ENCODE data around the gene IP6K2. TPM values are rescaled to one million over a fixed set of nuclear protein-coding genes. Genes with fewer than 3 reads are reported as not detected.
"Not testable (repeated sequence)": the region's sequence is repeated elsewhere in the genome, so short reads cannot be mapped to it uniquely, and the experiment has no call there.

Gene IP6K2
- total RNA-seq, result 10 to 100 TPM; 16.9 to 31.8 (median 22.0) TPM

GRCh38 chr3:48716982-48717746, at the start of gene IP6K2:
TSS of gene IP6K2 (minus strand) at chr3:48717221. CDS start at chr3:48695291, 21,930 bp downstream.
- H3K36me3 ChIP-seq, result peaks cover 0 to 16% of the 10 kb centered on the region in 2 donors
- ATAC-seq, result peak; percentile 98
- peak; percentile 98 for DNase-seq
- H3K27me3 ChIP-seq, result no peaks in the 10 kb centered on the region
- H3K4me3 ChIP-seq, result peak within 1 kb of the TSS; percentile 75 to 92 (median 80)
- H3K9me3 ChIP-seq, result no peaks in the 10 kb centered on the region
- intact Hi-C loops (cut with DNase I; ENCODE audit: low total_unique reads) (loop anchor here (2.0 kb wide), 1 partner anchor 32 kb away; the partner anchor contains the start of gene NCKIPSD), in situ Hi-C loops (cut with MboI; ENCODE audit: low sequenced_read_pairs in 4 of 4) (no loop called here)
- TF ChIP-seq POLR2A (IDR thresholded peaks at IDR 0.05), result peak; percentile 48 to 75
- TF ChIP-seq CTCF (IDR thresholded peaks at IDR 0.05 in 4 of 5, conservative IDR thresholded peaks at IDR 0.05 in 1 of 5), result no peak
- peak within 1 kb of the TSS; percentile 79 to 89 (median 83) for H3K27ac ChIP-seq
- peaks cover 20 to 33% of the 10 kb centered on the region in 2 donors for H3K4me1 ChIP-seq

- no peak for ATAC-seq
- H3K27me3 ChIP-seq, result no peaks in the 10 kb centered on the region
- intact Hi-C loops (cut with DNase I; ENCODE audit: low total_unique reads), result no loop called here
- peaks cover 0 to 35% of the 10 kb centered on the region in 2 donors for H3K36me3 ChIP-seq
- H3K4me3 ChIP-seq, result no peak overlapping the region
- H3K4me1 ChIP-seq, result no peaks in the 10 kb centered on the region
- H3K27ac ChIP-seq, result no peak overlapping the region
- no peak for TF ChIP-seq POLR2A (IDR thresholded peaks at IDR 0.05)
- peak in 1 of 5 experiments; percentile 23 for TF ChIP-seq CTCF (IDR thresholded peaks at IDR 0.05 in 4 of 5, conservative IDR thresholded peaks at IDR 0.05 in 1 of 5)
- H3K9me3 ChIP-seq, result no peaks in the 10 kb centered on the region
- in situ Hi-C loops (cut with MboI; ENCODE audit: low sequenced_read_pairs in 4 of 4), result no loop called here
- no peak for DNase-seq
These were observed 48.4 kb upstream of the IP6K2 start for GRCh38 chr3:48765376-48765775.

- Histone ChIP-seq H3K4me1 (no peaks in the 10 kb centered on the region), H3K4me3 (no peak overlapping the region), H3K27me3 (no peaks in the 10 kb centered on the region), H3K27ac (no peak overlapping the region), H3K36me3 (peaks cover 0 to 45% of the 10 kb centered on the region in 2 donors), H3K9me3 (no peaks in the 10 kb centered on the region)
- TF ChIP-seq POLR2A (IDR thresholded peaks at IDR 0.05) (no peak), CTCF (IDR thresholded peaks at IDR 0.05 in 4 of 5, conservative IDR thresholded peaks at IDR 0.05 in 1 of 5) (no peak)
- intact Hi-C loops (cut with DNase I; ENCODE audit: low total_unique reads), result no loop called here
- in situ Hi-C loops (cut with MboI; ENCODE audit: low sequenced_read_pairs in 4 of 4), result no loop called here
- DNase-seq, result no peak
- no peak for ATAC-seq
These were observed 45.8 kb upstream of the IP6K2 start for GRCh38 chr3:48762816-48763215.

GRCh38 chr3:48759991-48760540, 43.0 kb upstream of the IP6K2 start:
- H3K27me3 ChIP-seq; DNase-seq; H3K9me3 ChIP-seq; in situ Hi-C loops (cut with MboI; ENCODE audit: low sequenced_read_pairs in 4 of 4); ATAC-seq; intact Hi-C loops (cut with DNase I; ENCODE audit: low total_unique reads); H3K4me3 ChIP-seq; H3K4me1 ChIP-seq; H3K27ac ChIP-seq: not testable (repeated sequence)
- peaks cover 0 to 57% of the 10 kb centered on the region in 2 donors for H3K36me3 ChIP-seq

- intact Hi-C loops (cut with DNase I; ENCODE audit: low total_unique reads); in situ Hi-C loops (cut with MboI; ENCODE audit: low sequenced_read_pairs in 4 of 4); H3K4me1 ChIP-seq; H3K4me3 ChIP-seq; DNase-seq; H3K27me3 ChIP-seq; H3K27ac ChIP-seq; H3K9me3 ChIP-seq: not testable (repeated sequence)
- H3K36me3 ChIP-seq, result peaks cover 0 to 53% of the 10 kb centered on the region in 2 donors
- peak in 1 of 2 donors; percentile 45 for ATAC-seq
These were observed 42.5 kb upstream of the IP6K2 start for GRCh38 chr3:48759531-48759930.
